Posterior cingulate gyrus (tissue), 11 donors: ENCODE measurements around the gene OTUD6A.

Source experiments
- DNase-seq, 10 donors: peaks; one replicate each; pipeline versions ENCODE4 v3.0.0 to v3.0.0-alpha.2; 2020 to 2021; ENCODE audit warnings: mixed read lengths in 3 of 10
- intact Hi-C: fragments of 100-400 bp; cut with DNase I; formaldehyde crosslinking; loops from one replicate; pipeline ENCODE4 v1.15.1; 2023

The OTUD6A gene

GRCh38 chrX:70062076-70062475, at the start of gene OTUD6A:
OTUD6A (plus strand) TSS chrX:70062457; CDS start chrX:70062525, 68 bp downstream.
- intact Hi-C loops = no loop called here
- no peak for DNase-seq

GRCh38 chrX:70012756-70013155, 49.5 kb upstream of the OTUD6A start:
- DNase-seq = no peak
- intact Hi-C loops = no loop called here

GRCh38 chrX:70013466-70014381, 48.5 kb upstream of the OTUD6A start:
- intact Hi-C loops = no loop called here
- DNase-seq = no peak

- intact Hi-C loops = no loop called here
- no peak for DNase-seq
These were observed 45.7 kb upstream of the OTUD6A start for GRCh38 chrX:70016513-70016912.

- DNase-seq = no peak
- intact Hi-C loops = no loop called here
These were observed 39.6 kb upstream of the OTUD6A start for GRCh38 chrX:70022616-70023015.

GRCh38 chrX:70025464-70025863, 36.8 kb upstream of the OTUD6A start:
- DNase-seq = no peak
- intact Hi-C loops = no loop called here

GRCh38 chrX:70026112-70026850, 36.0 kb upstream of the OTUD6A start:
- DNase-seq = no peak
- intact Hi-C loops = no loop called here

- intact Hi-C loops = no loop called here
- no peak for DNase-seq
These were observed 35.4 kb upstream of the OTUD6A start for GRCh38 chrX:70026851-70027200.

GRCh38 chrX:70029863-70030262, 32.4 kb upstream of the OTUD6A start:
- DNase-seq = no peak
- intact Hi-C loops = loop anchor here (1.0 kb wide), 1 partner anchor 537 kb away; no protein-coding TSS in a partner anchor

GRCh38 chrX:70030301-70030767, 31.9 kb upstream of the OTUD6A start:
- DNase-seq = peak in 5 of 10 donors; percentile 8 to 84 (median 22)
- intact Hi-C loops = loop anchor here (1.0 kb wide), 1 partner anchor 537 kb away; no protein-coding TSS in a partner anchor

- DNase-seq = no peak
- intact Hi-C loops = no loop called here
These were observed 29.5 kb upstream of the OTUD6A start for GRCh38 chrX:70032792-70033191.

GRCh38 chrX:70033348-70034051, 28.8 kb upstream of the OTUD6A start:
- DNase-seq = peak in 3 of 10 donors; percentile 8 to 13 (median 11)
- intact Hi-C loops = no loop called here

- intact Hi-C loops = no loop called here
- DNase-seq = no peak
These were observed 27.6 kb upstream of the OTUD6A start for GRCh38 chrX:70034646-70035045.

GRCh38 chrX:70038515-70038914, 23.7 kb upstream of the OTUD6A start:
- intact Hi-C loops = no loop called here
- no peak for DNase-seq

GRCh38 chrX:70038951-70039350, 23.3 kb upstream of the OTUD6A start:
- DNase-seq = no peak
- intact Hi-C loops = no loop called here

GRCh38 chrX:70039758-70040157, 22.5 kb upstream of the OTUD6A start:
- DNase-seq = no peak
- intact Hi-C loops = no loop called here

- DNase-seq = no peak
- intact Hi-C loops = no loop called here
These were observed 20.3 kb upstream of the OTUD6A start for GRCh38 chrX:70041993-70042392.

GRCh38 chrX:70042399-70043371, 19.6 kb upstream of the OTUD6A start:
- intact Hi-C loops = no loop called here
- no peak for DNase-seq

- intact Hi-C loops = no loop called here
- no peak for DNase-seq
These were observed 18.6 kb upstream of the OTUD6A start for GRCh38 chrX:70043685-70044084.
